GM12872 (cell line): Measurements from ENCODE around the gene IL25.

ENCODE experiments used
- CTCF ChIP-seq: IDR thresholded peaks from 3 replicates; pipeline ENCODE4 v1.5.1; 2011; ENCODE audit warnings: low read depth, mild to moderate bottlenecking, low read length, moderate library complexity; ENCODE audit not compliant: insufficient read depth

Gene IL25

GRCh38 chr14:23402296-23403138 lies 29.9 kb downstream of the IL25 start:
- TF ChIP-seq CTCF = no peak

- no peak for TF ChIP-seq CTCF
Observed at GRCh38 chr14:23403139-23403438, 30.5 kb downstream of the IL25 start.

GRCh38 chr14:23403908-23404307 lies 31.3 kb downstream of the IL25 start:
- no peak for TF ChIP-seq CTCF

GRCh38 chr14:23404331-23404900 lies 31.8 kb downstream of the IL25 start:
- no peak for TF ChIP-seq CTCF

GRCh38 chr14:23405096-23405495 lies 32.5 kb downstream of the IL25 start:
- no peak for TF ChIP-seq CTCF

- TF ChIP-seq CTCF = no peak
Observed at GRCh38 chr14:23405516-23406025, 33.0 kb downstream of the IL25 start.

GRCh38 chr14:23406244-23406643 lies 33.6 kb downstream of the IL25 start:
- TF ChIP-seq CTCF = no peak
